SK-N-MC (cell line): Measurements from ENCODE around the gene LILRB4.
"Not testable (repeated sequence)": the region's sequence is repeated elsewhere in the genome, so short reads cannot be mapped to it uniquely, and the experiment has no call there.

Experiments
- DNase-seq: peaks from one replicate; pipeline ENCODE4 v3.0.0-alpha.2; 2011; ENCODE audit warnings: low read depth, low spot score
- H3K27ac ChIP-seq: fragments of 200-600 bp; sonication (generic); 2 replicates; pipeline ENCODE4 v1.5.1; 2016; ENCODE audit warnings: mixed run types
- H3K36me3 ChIP-seq: fragments of 200-600 bp; sonication (generic); 2 replicates; pipeline ENCODE4 v1.6.1; 2017; ENCODE audit warnings: antibody characterized with exemption, low read length, mixed read lengths; ENCODE audit not compliant: insufficient read depth
- H3K4me3 ChIP-seq: fragments of 200-600 bp; sonication (generic); 2 replicates; pipeline ENCODE4 v1.5.1; 2016
- H3K9ac ChIP-seq: fragments of 200-600 bp; sonication (generic); 2 replicates; pipeline ENCODE4 v1.8.0; 2017; ENCODE audit warnings: mixed run types, mixed read lengths; ENCODE audit not compliant: insufficient read length
- H3K9me3 ChIP-seq: fragments of 200-600 bp; sonication (generic); 2 replicates; pipeline ENCODE4 v1.6.1; 2017; ENCODE audit warnings: low read depth, mild to moderate bottlenecking, antibody characterized with exemption, low read length, moderate library complexity, mixed read lengths
- EZH2 ChIP-seq: fragments of 200-600 bp; sonication (generic); IDR thresholded peaks from one replicate; pipeline ENCODE4 v1.6.1; 2017; ENCODE audit warnings: antibody characterized with exemption
- FOXP2 ChIP-seq: optimal IDR thresholded peaks from 2 replicates; pipeline ENCODE3; 2011; ENCODE audit warnings: mild to moderate bottlenecking, moderate library complexity; ENCODE audit not compliant: insufficient read depth; ENCODE audit errors: extremely low read length, control extremely low read depth
- POLR2AphosphoS5 ChIP-seq: IDR thresholded peaks from 2 replicates; pipeline ENCODE4 v1.6.1; 2012; ENCODE audit warnings: mild to moderate bottlenecking, low read depth, low read length, borderline replicate concordance

The LILRB4 gene

GRCh38 chr19:54630782-54631181, 32.0 kb upstream of the LILRB4 start:
- TF ChIP-seq EZH2 (no peak), POLR2AphosphoS5 (no peak), FOXP2 (no peak)
- no peak for DNase-seq
- Histone ChIP-seq H3K9me3 (no peaks in the 10 kb centered on the region), H3K9ac (no peak overlapping the region), H3K27ac (no peak overlapping the region), H3K36me3 (no peaks in the 10 kb centered on the region), H3K4me3 (no peak overlapping the region)

- H3K9ac ChIP-seq, DNase-seq, H3K9me3 ChIP-seq, H3K36me3 ChIP-seq, H3K4me3 ChIP-seq, H3K27ac ChIP-seq: not testable (repeated sequence)
These were observed 31.1 kb upstream of the LILRB4 start for GRCh38 chr19:54631489-54632337.

GRCh38 chr19:54632517-54632916, 30.3 kb upstream of the LILRB4 start:
- not testable (repeated sequence) for H3K9me3 ChIP-seq, H3K9ac ChIP-seq, H3K4me3 ChIP-seq

DNA sequence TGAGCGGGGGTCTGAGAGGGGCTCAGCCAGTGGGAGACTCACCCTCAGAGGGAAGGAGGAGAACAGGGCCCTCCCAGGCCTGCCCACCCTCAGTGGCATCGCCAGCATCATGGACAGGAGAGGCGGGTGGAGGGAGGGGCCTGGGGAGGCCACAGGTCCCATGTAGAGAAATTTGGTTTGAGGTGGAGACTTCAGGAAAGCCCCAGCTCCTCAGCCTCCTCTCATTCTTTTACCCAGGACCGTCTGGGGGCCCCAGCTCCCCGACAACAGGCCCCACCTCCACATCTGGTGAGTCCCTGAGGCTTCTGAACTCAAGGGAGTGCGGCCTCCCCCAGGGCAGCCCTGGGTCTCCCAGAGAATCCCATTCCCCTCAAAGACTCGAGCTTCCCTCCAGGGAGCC, 29.4 kb upstream of the LILRB4 start:
- TF ChIP-seq EZH2, result no peak
- no peak for TF ChIP-seq FOXP2
- TF ChIP-seq POLR2AphosphoS5, result no peak
- no peaks in the 10 kb centered on the region for H3K36me3 ChIP-seq
- no peak overlapping the region for H3K9ac ChIP-seq
- H3K9me3 ChIP-seq, result no peaks in the 10 kb centered on the region
- H3K27ac ChIP-seq, result no peak overlapping the region
- H3K4me3 ChIP-seq, result no peak overlapping the region
- DNase-seq, result no peak

More at GRCh38 chr19:54632517-54632916, 30.3 kb upstream of the LILRB4 start:
- not testable (repeated sequence) for H3K36me3 ChIP-seq, DNase-seq, H3K27ac ChIP-seq

DNA sequence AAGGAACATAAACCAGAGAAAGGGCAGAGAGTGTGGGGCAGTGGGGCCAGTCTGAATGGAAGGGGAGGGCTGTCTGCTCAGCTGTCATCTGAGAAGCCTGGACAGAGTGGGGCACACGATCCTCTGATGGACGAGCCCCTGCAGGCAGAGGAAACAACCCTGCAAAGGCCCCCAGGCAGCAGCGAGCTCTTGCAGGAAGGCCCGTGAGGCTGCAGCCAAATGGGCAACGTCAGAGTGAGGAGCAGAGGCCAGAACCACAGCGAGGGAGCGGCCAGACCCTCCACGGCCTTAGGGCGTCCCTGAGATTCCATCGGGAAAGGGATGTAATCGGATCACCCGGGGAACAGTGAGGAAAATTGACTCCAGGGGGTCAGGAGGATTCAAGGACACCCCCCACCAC, 26.7 kb upstream of the LILRB4 start:
- H3K9me3 ChIP-seq, H3K9ac ChIP-seq, DNase-seq, H3K36me3 ChIP-seq, H3K4me3 ChIP-seq, H3K27ac ChIP-seq: not testable (repeated sequence)

DNA sequence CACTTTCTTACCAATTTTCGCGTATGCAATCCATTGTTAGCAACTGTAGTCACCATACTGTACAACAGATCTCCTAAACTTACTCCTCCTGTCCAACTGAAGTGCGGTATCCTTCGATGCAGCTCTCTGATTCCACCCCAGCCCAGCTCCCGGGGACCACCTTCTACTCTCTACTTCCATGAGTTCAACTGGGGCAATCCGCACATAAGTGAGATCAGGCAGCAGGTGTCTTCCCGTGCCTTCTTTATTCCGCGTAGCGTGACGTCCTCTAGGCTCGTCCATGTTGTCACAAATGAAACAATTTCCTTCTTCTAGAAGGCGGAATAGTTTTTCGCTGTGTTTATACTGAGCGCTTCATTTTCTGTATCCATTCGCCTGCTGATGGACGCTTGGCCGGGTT, 24.1 kb upstream of the LILRB4 start:
- H3K9me3 ChIP-seq, result no peaks in the 10 kb centered on the region
- TF ChIP-seq FOXP2 (no peak), EZH2 (no peak), POLR2AphosphoS5 (no peak)
- H3K27ac ChIP-seq, result no peak overlapping the region
- no peak overlapping the region for H3K4me3 ChIP-seq
- no peaks in the 10 kb centered on the region for H3K36me3 ChIP-seq
- no peak overlapping the region for H3K9ac ChIP-seq
- DNase-seq, result no peak

GRCh38 chr19:54642953-54643352, 19.8 kb upstream of the LILRB4 start:
- H3K36me3 ChIP-seq, H3K4me3 ChIP-seq, H3K9ac ChIP-seq, H3K27ac ChIP-seq, H3K9me3 ChIP-seq, DNase-seq: not testable (repeated sequence)

- H3K9me3 ChIP-seq, result not testable (repeated sequence)
These were observed 19.2 kb upstream of the LILRB4 start for GRCh38 chr19:54643583-54643982.

GRCh38 chr19:54644056-54644455, 18.7 kb upstream of the LILRB4 start:
- no peaks in the 10 kb centered on the region for H3K9me3 ChIP-seq
- H3K27ac ChIP-seq, result no peak overlapping the region
- H3K9ac ChIP-seq, result no peak overlapping the region
- H3K36me3 ChIP-seq, result no peaks in the 10 kb centered on the region
- no peak for TF ChIP-seq EZH2
- TF ChIP-seq FOXP2, result no peak
- no peak for TF ChIP-seq POLR2AphosphoS5
- no peak for DNase-seq
- H3K4me3 ChIP-seq, result no peak overlapping the region

More at GRCh38 chr19:54643583-54643982, 19.2 kb upstream of the LILRB4 start:
- DNase-seq, H3K4me3 ChIP-seq, H3K36me3 ChIP-seq, H3K9ac ChIP-seq, H3K27ac ChIP-seq: not testable (repeated sequence)

GRCh38 chr19:54646331-54646841, 16.4 kb upstream of the LILRB4 start:
- Histone ChIP-seq H3K9me3 (no peaks in the 10 kb centered on the region), H3K36me3 (no peaks in the 10 kb centered on the region), H3K4me3 (no peak overlapping the region), H3K9ac (no peak overlapping the region), H3K27ac (no peak overlapping the region)
- DNase-seq, result no peak
- TF ChIP-seq POLR2AphosphoS5 (no peak), EZH2 (no peak)
